Dermis blood vessel endothelial cell (primary cell): Measurements from ENCODE around the gene TOMT. TPM values are rescaled to one million over a fixed set of nuclear protein-coding genes. Genes with fewer than 3 reads are reported as not detected.
"Not testable (repeated sequence)": the region's sequence is repeated elsewhere in the genome, so short reads cannot be mapped to it uniquely, and the experiment has no call there.

Experiments used
- DNase-seq: peaks from one replicate; pipeline ENCODE4 v3.0.0; 2010
- total RNA-seq: library from RNA; depleted of rRNA; stranded (reverse); fragments of >200 nt; gene quantifications from 2 replicates; pipeline ENCODE4 v1.2.3, GENCODE V29; 2014

Gene TOMT
- total RNA-seq, 1 donor from 2014 or later = not detected

GRCh38 chr11:72127923-72128322, 22.2 kb downstream of the TOMT start:
- no peak for DNase-seq

GRCh38 chr11:72129381-72129780, 23.7 kb downstream of the TOMT start:
- DNase-seq = no peak

GRCh38 chr11:72132646-72133045, 26.9 kb downstream of the TOMT start:
- no peak for DNase-seq

GRCh38 chr11:72135473-72135872, 29.7 kb downstream of the TOMT start, which contains the start of gene FOLR3:
Gene FOLR3, plus strand, starts transcription at chr11:72135725. Its CDS starts 228 bp downstream, at chr11:72135953.
- not testable (repeated sequence) for DNase-seq

- no peak for DNase-seq
Measured at GRCh38 chr11:72135891-72136683, 30.4 kb downstream of the TOMT start.

GRCh38 chr11:72136684-72137262, 31.0 kb downstream of the TOMT start:
- no peak for DNase-seq

GRCh38 chr11:72138821-72139390, 33.2 kb downstream of the TOMT start:
- no peak for DNase-seq

GRCh38 chr11:72139500-72139899, 33.8 kb downstream of the TOMT start:
- DNase-seq = no peak

GRCh38 chr11:72140661-72141060, 34.9 kb downstream of the TOMT start:
- DNase-seq = no peak

- DNase-seq = no peak
Measured at GRCh38 chr11:72141066-72141465, 35.3 kb downstream of the TOMT start.

- not testable (repeated sequence) for DNase-seq
Measured at GRCh38 chr11:72142086-72142485, 36.4 kb downstream of the TOMT start.

GRCh38 chr11:72142543-72142942, 36.8 kb downstream of the TOMT start:
- not testable (repeated sequence) for DNase-seq

GRCh38 chr11:72144807-72145565, 39.3 kb downstream of the TOMT start:
- DNase-seq = no peak

GRCh38 chr11:72146625-72147024, 40.9 kb downstream of the TOMT start:
- no peak for DNase-seq

- no peak for DNase-seq
Measured at GRCh38 chr11:72150882-72151281, 45.2 kb downstream of the TOMT start.

GRCh38 chr11:72153874-72154273, 48.1 kb downstream of the TOMT start:
- DNase-seq = not testable (repeated sequence)

GRCh38 chr11:72154816-72155215, 49.1 kb downstream of the TOMT start:
- DNase-seq = no peak

GRCh38 chr11:72155751-72156150, 50.0 kb downstream of the TOMT start:
- no peak for DNase-seq

- DNase-seq = no peak
Measured at GRCh38 chr11:72157131-72157530, 51.4 kb downstream of the TOMT start.
